Loucy (cell line): ENCODE measurements around the gene KIZ.

Experiments used
- H2AFZ ChIP-seq: fragments of 200-600 bp; sonication (generic); 2 replicates; pipeline ENCODE4 v1.6.0; 2016; ENCODE audit warnings: antibody characterized with exemption, mild to moderate bottlenecking, low read length, moderate library complexity
- H3F3A ChIP-seq: fragments of 200-600 bp; 2 replicates; pipeline ENCODE4 v1.6.0; 2016; ENCODE audit warnings: antibody characterized with exemption, low read depth, mild to moderate bottlenecking
- H3K27me3 ChIP-seq: fragments of 200-600 bp; sonication (generic); 2 replicates; pipeline ENCODE4 v1.6.1; 2014; ENCODE audit warnings: low read length, mild to moderate bottlenecking; ENCODE audit not compliant: insufficient read depth, poor library complexity, severe bottlenecking
- H3K36me3 ChIP-seq: fragments of 200-600 bp; sonication (generic); 2 replicates; pipeline ENCODE4 v1.6.1; 2016; ENCODE audit warnings: low read length; ENCODE audit not compliant: insufficient read depth
- H3K4me1 ChIP-seq: fragments of 200-600 bp; sonication (generic); 2 replicates; pipeline ENCODE4 v1.5.1; 2014; ENCODE audit warnings: low read length, mild to moderate bottlenecking; ENCODE audit not compliant: insufficient read depth, poor library complexity, severe bottlenecking
- H3K4me2 ChIP-seq: fragments of 200-600 bp; sonication (generic); 2 replicates; pipeline ENCODE4 v1.6.0; 2014; ENCODE audit warnings: antibody characterized with exemption, low read length, low read depth, mild to moderate bottlenecking; ENCODE audit not compliant: poor library complexity, severe bottlenecking
- H3K4me3 ChIP-seq: fragments of 200-600 bp; sonication (generic); 2 replicates; pipeline ENCODE4 v1.5.1; 2014; ENCODE audit warnings: low read length, mild to moderate bottlenecking, mixed read lengths; ENCODE audit not compliant: poor library complexity, severe bottlenecking
- H3K79me2 ChIP-seq: fragments of 200-600 bp; sonication (generic); 2 replicates; pipeline ENCODE4 v1.6.1; 2014; ENCODE audit warnings: low read length; ENCODE audit not compliant: insufficient read depth
- H3K9ac ChIP-seq: fragments of 200-600 bp; sonication (generic); 2 replicates; pipeline ENCODE4 v1.6.0; 2014; ENCODE audit warnings: mild to moderate bottlenecking, low read depth, low read length, moderate library complexity; ENCODE audit not compliant: poor library complexity, severe bottlenecking
- H3K9me2 ChIP-seq: fragments of 200-600 bp; sonication (generic); replicated peaks from 2 replicates; pipeline ENCODE4 v1.6.1; 2016; ENCODE audit warnings: low read depth, low read length, mixed read lengths
- H3K9me3 ChIP-seq: fragments of 200-600 bp; sonication (generic); 2 replicates; pipeline ENCODE4 v1.6.1; 2014; ENCODE audit warnings: mild to moderate bottlenecking, antibody characterized with exemption, low read length, low read depth; ENCODE audit not compliant: insufficient read depth
- H4K20me1 ChIP-seq: fragments of 200-600 bp; sonication (generic); 2 replicates; pipeline ENCODE4 v1.6.0; 2014; ENCODE audit warnings: antibody characterized with exemption, low read length, mild to moderate bottlenecking; ENCODE audit not compliant: insufficient read depth, poor library complexity, severe bottlenecking
- EZH2phosphoT487 ChIP-seq: fragments of 200-600 bp; IDR thresholded peaks from 2 replicates; pipeline ENCODE4 v1.6.1; 2018; ENCODE audit warnings: antibody characterized with exemption, mild to moderate bottlenecking, moderate library complexity, borderline replicate concordance
- TF ChIP-seq, protein P1 (sequence below): fragments of 200-600 bp; sonication (generic); conservative IDR thresholded peaks from 2 replicates; pipeline ENCODE4 v1.5.1; 2014; ENCODE audit warnings: mild to moderate bottlenecking, antibody characterized with exemption, low read length

Gene KIZ

DNA sequence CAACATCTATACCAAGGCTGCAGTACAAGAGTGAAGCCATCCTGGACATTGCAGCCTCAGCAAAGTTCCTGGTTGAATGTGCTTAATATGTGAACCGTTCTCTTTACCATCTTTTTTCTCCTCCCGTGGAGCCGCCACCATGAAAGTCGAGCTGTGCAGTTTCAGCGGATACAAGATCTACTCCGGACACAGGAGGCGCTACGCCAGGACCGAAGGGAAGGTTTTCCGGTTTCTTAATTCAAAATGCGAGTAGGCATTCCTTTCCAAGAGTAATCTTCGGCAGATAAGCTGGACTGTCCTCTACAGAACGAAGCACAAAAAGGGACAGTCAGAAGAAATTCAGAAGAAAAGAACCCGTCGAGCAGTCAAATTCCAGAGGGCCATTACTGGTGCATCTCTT, 11.3 kb upstream of the KIZ start:
- Histone ChIP-seq H3K79me2 (no peaks in the 10 kb centered on the region), H3K4me2 (no peak overlapping the region), H2AFZ (no peak overlapping the region), H3K9me2 (no peaks in the 10 kb centered on the region), H3K9me3 (no peaks in the 10 kb centered on the region), H3K36me3 (no peaks in the 10 kb centered on the region), H3K27me3 (no peaks in the 10 kb centered on the region), H3K4me3 (no peak overlapping the region), H3K4me1 (peaks cover 2% of the 10 kb centered on the region), H3K9ac (no peak overlapping the region), H4K20me1 (no peaks in the 10 kb centered on the region), H3F3A (no peaks in the 10 kb centered on the region)
- TF ChIP-seq EZH2phosphoT487 = no peak
- TF ChIP-seq, protein P1, sequence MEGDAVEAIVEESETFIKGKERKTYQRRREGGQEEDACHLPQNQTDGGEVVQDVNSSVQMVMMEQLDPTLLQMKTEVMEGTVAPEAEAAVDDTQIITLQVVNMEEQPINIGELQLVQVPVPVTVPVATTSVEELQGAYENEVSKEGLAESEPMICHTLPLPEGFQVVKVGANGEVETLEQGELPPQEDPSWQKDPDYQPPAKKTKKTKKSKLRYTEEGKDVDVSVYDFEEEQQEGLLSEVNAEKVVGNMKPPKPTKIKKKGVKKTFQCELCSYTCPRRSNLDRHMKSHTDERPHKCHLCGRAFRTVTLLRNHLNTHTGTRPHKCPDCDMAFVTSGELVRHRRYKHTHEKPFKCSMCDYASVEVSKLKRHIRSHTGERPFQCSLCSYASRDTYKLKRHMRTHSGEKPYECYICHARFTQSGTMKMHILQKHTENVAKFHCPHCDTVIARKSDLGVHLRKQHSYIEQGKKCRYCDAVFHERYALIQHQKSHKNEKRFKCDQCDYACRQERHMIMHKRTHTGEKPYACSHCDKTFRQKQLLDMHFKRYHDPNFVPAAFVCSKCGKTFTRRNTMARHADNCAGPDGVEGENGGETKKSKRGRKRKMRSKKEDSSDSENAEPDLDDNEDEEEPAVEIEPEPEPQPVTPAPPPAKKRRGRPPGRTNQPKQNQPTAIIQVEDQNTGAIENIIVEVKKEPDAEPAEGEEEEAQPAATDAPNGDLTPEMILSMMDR = no peak

DNA sequence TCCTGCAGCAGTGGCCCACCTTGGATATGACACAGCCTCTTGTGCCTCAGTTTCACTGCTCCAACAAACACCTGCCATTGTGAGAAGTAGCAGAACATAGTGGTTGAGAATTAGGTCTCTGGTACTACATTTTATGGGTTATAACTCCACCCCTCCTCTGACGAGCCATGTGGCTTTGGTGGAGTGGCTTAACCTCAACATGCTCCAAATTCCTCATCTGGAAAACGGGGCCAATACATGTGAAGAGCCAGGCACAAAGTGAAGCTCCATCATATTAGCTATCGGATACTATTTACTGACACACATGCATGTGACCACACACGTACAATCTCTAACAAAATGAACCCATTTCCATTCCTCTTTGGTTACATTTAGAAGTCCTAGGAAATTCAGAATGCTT, 8.4 kb upstream of the KIZ start:
- no peak overlapping the region for H3K4me2 ChIP-seq
- H3K9me3 ChIP-seq = no peaks in the 10 kb centered on the region
- no peaks in the 10 kb centered on the region for H3K9me2 ChIP-seq
- no peaks in the 10 kb centered on the region for H3K36me3 ChIP-seq
- no peak overlapping the region for H3K9ac ChIP-seq
- no peaks in the 10 kb centered on the region for H3K27me3 ChIP-seq
- no peak overlapping the region for H3K4me3 ChIP-seq
- H2AFZ ChIP-seq = no peak overlapping the region
- H4K20me1 ChIP-seq = no peaks in the 10 kb centered on the region
- TF ChIP-seq EZH2phosphoT487 = no peak
- TF ChIP-seq, protein P1 = no peak
- H3K4me1 ChIP-seq = no peaks in the 10 kb centered on the region
- no peaks in the 10 kb centered on the region for H3K79me2 ChIP-seq
- no peaks in the 10 kb centered on the region for H3F3A ChIP-seq

DNA sequence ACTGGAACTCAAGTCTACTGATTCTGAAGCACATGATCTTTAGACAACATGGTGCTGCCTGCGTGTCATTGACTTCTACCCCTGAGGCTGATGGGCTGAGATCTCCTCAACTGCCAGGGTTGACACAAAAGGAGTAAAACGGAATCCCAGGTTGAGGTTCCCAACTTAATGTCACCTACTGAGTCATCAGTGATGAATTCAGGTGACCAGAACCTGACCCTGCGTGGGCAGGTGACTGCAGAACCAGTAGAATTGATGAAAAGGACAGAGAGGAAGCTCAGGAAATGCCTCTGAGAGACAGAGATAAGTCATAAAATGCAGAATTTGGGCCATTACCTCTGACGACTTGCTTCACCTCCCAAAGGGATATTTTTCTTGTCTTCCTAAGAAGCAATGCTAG, 7.7 kb upstream of the KIZ start:
- H3K9ac ChIP-seq = no peak overlapping the region
- peak overlapping the region; percentile 18; the same call in 1 of the 2 replicates for H2AFZ ChIP-seq
- H3K36me3 ChIP-seq = no peaks in the 10 kb centered on the region
- H3K4me3 ChIP-seq = no peak overlapping the region
- no peaks in the 10 kb centered on the region for H3K4me1 ChIP-seq
- no peaks in the 10 kb centered on the region for H3K9me2 ChIP-seq
- no peaks in the 10 kb centered on the region for H3F3A ChIP-seq
- TF ChIP-seq, protein P1 = no peak
- no peak for TF ChIP-seq EZH2phosphoT487
- no peaks in the 10 kb centered on the region for H3K79me2 ChIP-seq
- H3K9me3 ChIP-seq = no peaks in the 10 kb centered on the region
- no peak overlapping the region for H3K4me2 ChIP-seq
- no peaks in the 10 kb centered on the region for H3K27me3 ChIP-seq
- H4K20me1 ChIP-seq = no peaks in the 10 kb centered on the region
